Choroid plexus epithelial cell (primary cell): ENCODE measurements around the gene FER.

ENCODE experiments used
- DNase-seq: peaks from one replicate; pipeline ENCODE4 v3.0.0-alpha.2; 2010; ENCODE audit warnings: low read depth
- H3K4me3 ChIP-seq: 2 replicates; pipeline ENCODE4 v1.5.1; 2011; ENCODE audit warnings: low read depth, mild to moderate bottlenecking, control low read depth, low read length, moderate library complexity
- TF ChIP-seq, protein P1 (sequence below): conservative IDR thresholded peaks from 2 replicates; pipeline ENCODE4 v1.5.1; 2011; ENCODE audit warnings: low read depth, mild to moderate bottlenecking, control low read depth, inconsistent platforms, low read length, moderate library complexity

FER gene

GRCh38 chr5:108950276-108950675 is 202.6 kb downstream of the FER start:
- no peak for DNase-seq
- TF ChIP-seq, protein P1, sequence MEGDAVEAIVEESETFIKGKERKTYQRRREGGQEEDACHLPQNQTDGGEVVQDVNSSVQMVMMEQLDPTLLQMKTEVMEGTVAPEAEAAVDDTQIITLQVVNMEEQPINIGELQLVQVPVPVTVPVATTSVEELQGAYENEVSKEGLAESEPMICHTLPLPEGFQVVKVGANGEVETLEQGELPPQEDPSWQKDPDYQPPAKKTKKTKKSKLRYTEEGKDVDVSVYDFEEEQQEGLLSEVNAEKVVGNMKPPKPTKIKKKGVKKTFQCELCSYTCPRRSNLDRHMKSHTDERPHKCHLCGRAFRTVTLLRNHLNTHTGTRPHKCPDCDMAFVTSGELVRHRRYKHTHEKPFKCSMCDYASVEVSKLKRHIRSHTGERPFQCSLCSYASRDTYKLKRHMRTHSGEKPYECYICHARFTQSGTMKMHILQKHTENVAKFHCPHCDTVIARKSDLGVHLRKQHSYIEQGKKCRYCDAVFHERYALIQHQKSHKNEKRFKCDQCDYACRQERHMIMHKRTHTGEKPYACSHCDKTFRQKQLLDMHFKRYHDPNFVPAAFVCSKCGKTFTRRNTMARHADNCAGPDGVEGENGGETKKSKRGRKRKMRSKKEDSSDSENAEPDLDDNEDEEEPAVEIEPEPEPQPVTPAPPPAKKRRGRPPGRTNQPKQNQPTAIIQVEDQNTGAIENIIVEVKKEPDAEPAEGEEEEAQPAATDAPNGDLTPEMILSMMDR = no peak
- no peak overlapping the region for H3K4me3 ChIP-seq

DNA sequence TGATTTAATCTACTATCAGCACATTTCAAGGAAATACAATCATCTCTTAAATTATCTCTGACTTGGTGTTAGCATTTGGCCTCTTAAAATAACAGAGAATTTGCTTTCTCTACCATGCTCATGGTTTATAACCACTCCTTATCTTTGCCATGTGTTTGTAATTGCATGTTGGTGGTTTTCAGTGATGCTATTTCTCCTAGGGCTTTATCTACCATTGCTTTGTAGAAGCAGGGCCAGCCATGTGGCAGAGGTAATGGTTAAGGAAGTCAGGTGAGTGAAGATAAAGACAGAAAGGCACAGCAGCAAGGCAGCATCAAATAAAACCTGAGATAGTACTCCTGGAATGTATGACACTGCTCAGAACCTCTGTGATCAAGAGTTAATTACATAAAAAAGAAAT is 206.2 kb downstream of the FER start:
- no peak overlapping the region for H3K4me3 ChIP-seq
- no peak for DNase-seq
- TF ChIP-seq, protein P1 = no peak

GRCh38 chr5:108957333-108957732 is 209.6 kb downstream of the FER start:
- TF ChIP-seq, protein P1 = no peak
- DNase-seq = no peak
- no peak overlapping the region for H3K4me3 ChIP-seq

DNA sequence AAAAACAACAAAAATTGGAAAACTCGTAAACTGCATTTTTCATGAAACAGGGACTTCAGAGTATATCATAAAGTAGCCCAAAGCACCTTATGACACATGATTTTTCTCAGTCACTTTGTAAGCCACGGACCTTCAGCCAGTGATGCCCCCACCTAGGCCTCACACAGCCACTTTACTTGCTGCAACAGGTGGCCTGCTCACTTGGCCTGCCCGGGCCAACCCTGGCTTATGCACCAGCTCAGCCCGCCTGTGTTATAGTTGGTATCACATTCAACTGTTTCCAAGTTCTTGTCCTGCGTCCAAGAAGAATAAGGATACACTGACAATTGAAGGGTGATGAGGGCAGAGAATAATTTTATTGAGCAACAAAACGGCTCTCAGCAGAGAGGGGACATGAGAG is 219.2 kb downstream of the FER start:
- TF ChIP-seq, protein P1 = no peak
- DNase-seq = no peak
- no peak overlapping the region for H3K4me3 ChIP-seq

DNA sequence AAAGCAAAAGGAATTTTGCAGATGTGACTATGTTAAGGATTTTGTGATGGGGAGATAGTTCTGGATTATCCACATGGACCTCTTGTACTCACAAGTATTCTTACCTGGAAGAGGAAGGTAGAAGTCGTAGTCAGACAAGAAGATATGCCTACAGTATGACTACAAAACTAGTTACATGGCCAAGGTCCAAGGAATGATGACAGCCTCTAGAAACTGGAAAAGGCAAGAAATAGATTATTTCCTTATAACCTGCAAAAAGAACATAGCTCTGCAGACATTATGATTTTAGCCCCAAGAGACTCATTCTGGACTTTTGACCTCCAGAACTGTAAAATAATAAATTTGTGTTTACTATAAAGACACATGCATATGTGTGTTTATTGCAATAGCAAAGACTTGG is 226.9 kb downstream of the FER start:
- H3K4me3 ChIP-seq = no peak overlapping the region
- TF ChIP-seq, protein P1 = no peak
- DNase-seq = no peak

- DNase-seq = no peak
- TF ChIP-seq, protein P1 = no peak
- no peak overlapping the region for H3K4me3 ChIP-seq
Observed at GRCh38 chr5:108975697-108976096, 228.0 kb downstream of the FER start.

DNA sequence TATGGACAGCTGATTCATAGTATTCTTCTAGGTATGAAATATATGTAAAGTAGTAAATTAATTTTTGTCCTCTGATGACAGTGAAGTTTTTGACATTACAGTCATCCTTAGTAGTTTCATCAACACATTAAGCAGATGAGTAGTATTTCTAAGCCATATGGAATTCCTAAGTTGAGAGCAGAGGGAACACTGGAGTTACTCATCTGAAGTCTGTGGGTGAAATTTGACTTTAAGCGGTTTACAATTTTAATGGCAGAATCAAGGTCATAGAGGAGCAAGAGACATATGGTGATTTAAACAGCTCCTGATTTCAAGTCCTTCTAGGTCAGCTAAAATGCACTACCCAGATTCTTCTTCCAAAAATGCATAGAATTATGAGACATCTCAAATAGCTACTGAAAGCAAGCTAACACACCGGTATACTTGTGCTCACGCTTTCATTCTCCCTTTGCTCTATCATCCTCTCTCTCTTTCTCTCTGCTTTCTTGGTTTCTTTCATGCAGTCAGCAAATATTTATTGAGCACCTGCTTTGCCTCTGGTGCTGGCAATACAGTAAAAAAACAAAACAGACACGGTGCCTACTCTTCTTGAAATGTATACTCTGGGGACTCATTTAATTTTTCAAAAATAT is 235.9 kb downstream of the FER start:
- DNase-seq = peak; percentile 7
- TF ChIP-seq, protein P1 = no peak

More for the DNA sequence above, 235.9 kb downstream of the FER start:
- H3K4me3 ChIP-seq = no peak overlapping the region
